GM10248 (cell line): Measurements from ENCODE around the gene LILRB2.

ENCODE experiments used
- CTCF ChIA-PET: fragments of 300-600 bp; sonication (Branson Sonifier 250); formaldehyde crosslinking; extraction: SDS; loops from one replicate; lab custom pipeline; 2021; ENCODE audit warnings: antibody characterized with exemption; lab: Yijun Ruan, JAX
- POLR2A ChIA-PET: fragments of 350-650 bp; sonication (Branson Sonifier 250); formaldehyde crosslinking; extraction: SDS; loops from one replicate; lab custom pipeline; 2020; ENCODE audit warnings: antibody characterized with exemption; lab: Yijun Ruan, JAX
- DNase-seq: peaks from one replicate; pipeline ENCODE4 v3.0.0; 2012; ENCODE audit errors: extremely low spot score
- TF ChIP-seq, protein P1 (sequence below): IDR thresholded peaks from 2 replicates; pipeline ENCODE4 v1.5.1; 2012; ENCODE audit warnings: mild to moderate bottlenecking, low read depth; ENCODE audit errors: extremely low read depth, missing control alignments, control extremely low read depth

LILRB2 gene

DNA sequence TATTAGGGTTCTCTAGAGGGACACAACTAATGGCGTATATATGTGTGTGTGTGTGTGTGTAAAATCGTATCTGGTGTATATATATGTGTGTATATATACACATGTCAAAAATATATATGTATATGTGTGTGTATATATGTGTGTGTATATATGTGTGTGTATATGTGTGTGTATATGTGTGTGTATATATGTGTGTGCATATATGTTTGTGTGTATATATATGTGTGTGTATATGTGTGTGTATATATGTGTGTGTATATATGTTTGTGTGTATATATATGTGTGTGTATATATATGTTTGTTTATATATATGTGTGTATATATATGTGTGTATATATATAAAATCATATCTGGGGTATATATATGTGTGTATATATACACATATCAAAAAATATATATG lies 18.4 kb downstream of the LILRB2 start:
- TF ChIP-seq, protein P1, sequence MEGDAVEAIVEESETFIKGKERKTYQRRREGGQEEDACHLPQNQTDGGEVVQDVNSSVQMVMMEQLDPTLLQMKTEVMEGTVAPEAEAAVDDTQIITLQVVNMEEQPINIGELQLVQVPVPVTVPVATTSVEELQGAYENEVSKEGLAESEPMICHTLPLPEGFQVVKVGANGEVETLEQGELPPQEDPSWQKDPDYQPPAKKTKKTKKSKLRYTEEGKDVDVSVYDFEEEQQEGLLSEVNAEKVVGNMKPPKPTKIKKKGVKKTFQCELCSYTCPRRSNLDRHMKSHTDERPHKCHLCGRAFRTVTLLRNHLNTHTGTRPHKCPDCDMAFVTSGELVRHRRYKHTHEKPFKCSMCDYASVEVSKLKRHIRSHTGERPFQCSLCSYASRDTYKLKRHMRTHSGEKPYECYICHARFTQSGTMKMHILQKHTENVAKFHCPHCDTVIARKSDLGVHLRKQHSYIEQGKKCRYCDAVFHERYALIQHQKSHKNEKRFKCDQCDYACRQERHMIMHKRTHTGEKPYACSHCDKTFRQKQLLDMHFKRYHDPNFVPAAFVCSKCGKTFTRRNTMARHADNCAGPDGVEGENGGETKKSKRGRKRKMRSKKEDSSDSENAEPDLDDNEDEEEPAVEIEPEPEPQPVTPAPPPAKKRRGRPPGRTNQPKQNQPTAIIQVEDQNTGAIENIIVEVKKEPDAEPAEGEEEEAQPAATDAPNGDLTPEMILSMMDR, result no peak
- POLR2A ChIA-PET, result no interaction called here

DNA sequence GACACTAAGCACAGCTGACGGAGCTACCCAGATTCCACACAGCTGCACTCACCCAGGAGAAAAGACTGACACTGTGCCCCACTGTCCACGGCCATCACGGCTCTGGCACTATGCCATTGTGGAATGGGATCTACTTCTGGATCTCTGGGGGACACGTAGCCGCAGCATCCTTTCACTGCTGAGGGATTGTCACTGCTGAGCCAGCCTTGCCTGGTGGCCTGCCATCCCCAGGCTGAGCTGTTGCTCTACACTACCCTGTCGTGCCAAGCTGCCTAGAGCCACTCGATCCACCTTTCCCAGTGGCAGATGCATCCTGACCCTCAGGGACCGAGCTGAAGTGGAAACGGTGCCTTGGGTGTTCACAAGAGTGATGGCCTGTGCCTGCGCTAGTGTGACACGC lies 18.8 kb downstream of the LILRB2 start:
- DNase-seq, result no peak
- POLR2A ChIA-PET, result no interaction called here
- CTCF ChIA-PET, result no interaction called here
- TF ChIP-seq, protein P1, result no peak

More for the DNA sequence above, 18.4 kb downstream of the LILRB2 start:
- no peak for DNase-seq
- CTCF ChIA-PET, result no interaction called here

DNA sequence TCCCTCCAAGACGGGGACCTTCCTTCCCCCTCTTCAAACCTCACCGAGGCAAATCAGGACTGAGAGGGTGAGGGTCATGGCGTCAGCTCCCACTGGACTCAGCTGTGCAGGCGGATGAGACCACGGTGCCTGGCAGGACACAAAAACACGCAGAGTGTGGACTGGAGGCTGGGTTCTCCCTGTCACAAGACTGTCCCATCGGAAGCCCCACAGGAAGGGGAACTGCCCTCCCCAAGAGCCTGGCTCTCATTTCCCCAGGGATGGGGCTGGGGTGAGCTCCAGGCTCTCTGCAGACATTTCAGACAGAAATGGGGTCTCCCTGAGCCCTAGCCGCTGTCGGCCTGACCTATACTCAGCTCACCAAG lies 23.8 kb downstream of the LILRB2 start, which contains the start of gene LILRB5:
TSS of gene LILRB5 (minus strand) at position 158 of the 365 bp plus-strand sequence. CDS start at position 78, 80 bp downstream.
- no peak for DNase-seq
- ChIA-PET CTCF (interaction anchor here (2.8 to 3.4 kb wide), 2 partner anchors 9 to 12 kb away, joined by 12 to 20 read pairs; no protein-coding TSS in a partner anchor), POLR2A (no interaction called here)
- TF ChIP-seq, protein P1, result no peak

DNA sequence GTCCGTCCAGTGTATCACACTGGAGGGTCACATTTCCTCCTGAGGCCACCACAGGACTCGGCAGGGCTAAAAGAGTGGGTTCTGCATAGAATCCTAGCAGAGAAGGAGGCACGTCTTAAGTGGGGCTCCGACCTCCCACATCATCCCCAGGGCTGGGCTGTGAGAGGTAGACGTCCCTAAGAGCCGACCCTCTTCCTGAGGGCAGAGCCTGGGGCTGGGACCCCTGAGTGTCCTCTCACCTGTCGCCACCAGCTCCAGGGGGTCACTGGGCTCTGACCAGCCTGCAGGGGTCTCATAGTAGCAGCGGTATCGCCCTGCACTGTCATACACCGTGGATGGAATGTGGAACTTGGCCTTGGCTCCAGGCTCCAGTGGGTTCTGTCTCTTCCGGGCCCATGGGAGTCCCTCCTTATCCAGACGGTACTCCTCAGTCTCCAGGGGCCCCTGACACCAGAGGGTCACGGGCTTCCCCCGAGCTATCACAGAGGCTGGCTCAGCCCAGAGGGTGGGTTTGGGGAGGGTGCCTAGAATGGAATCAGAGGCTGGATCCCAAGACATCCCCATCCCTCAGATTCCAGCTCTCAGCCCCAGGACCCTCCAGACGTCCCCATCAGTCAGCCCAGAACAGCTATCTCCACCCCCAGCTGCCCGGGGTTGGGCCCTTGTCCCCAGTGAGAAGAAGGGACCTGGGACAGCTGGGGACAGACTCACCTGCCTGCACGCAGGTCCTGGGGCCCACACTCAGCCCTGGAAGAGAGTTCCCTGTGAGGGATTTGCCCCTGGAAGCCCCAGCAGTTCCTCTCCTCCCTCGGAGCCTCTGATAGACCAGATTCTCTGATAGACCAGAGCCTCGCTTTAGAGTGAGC lies 24.4 kb downstream of the LILRB2 start:
- DNase-seq, result no peak
- POLR2A ChIA-PET, result no interaction called here
- CTCF ChIA-PET, result interaction anchor here (2.8 to 3.4 kb wide), 2 partner anchors 10 to 12 kb away, joined by 12 to 20 read pairs; no protein-coding TSS in a partner anchor
- TF ChIP-seq, protein P1, result no peak

DNA sequence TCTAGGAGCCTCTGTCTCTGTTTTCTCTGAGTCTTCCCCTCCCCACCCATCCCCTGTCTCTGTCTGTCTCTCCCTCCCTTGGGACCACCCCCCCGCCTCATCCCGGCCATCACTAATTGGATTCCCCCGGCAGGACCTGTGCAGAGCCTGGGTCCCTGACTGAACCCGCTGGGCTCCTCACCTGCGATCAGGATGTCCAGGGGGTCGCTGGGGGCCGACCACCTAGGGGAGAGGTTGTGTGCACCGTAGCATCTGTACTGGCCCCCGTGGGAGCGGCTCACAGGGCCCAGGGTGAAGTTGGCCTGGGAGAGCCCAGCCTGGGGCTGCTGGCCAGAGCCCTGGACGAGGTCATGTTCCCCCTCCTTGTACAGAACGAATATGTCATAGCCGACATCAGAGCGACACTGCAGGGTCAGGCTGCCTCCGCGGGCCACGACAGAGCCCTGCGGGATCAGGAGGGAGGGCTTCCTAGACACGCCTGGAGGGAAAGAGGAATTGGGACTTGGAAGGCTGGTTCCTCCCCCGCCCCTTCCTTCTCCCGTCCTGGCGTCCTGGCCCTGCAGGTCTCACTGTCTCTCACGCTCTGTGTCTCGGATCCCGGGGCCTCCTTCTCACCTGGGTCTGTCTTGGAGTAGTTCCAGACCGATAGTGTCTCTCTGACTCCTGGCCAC lies 25.7 kb downstream of the LILRB2 start:
- ChIA-PET POLR2A (no interaction called here), CTCF (interaction anchor here (2.8 kb wide), 1 partner anchor 11 kb away, joined by 20 read pairs; no protein-coding TSS in a partner anchor)
- TF ChIP-seq, protein P1, result no peak
- DNase-seq, result no peak

DNA sequence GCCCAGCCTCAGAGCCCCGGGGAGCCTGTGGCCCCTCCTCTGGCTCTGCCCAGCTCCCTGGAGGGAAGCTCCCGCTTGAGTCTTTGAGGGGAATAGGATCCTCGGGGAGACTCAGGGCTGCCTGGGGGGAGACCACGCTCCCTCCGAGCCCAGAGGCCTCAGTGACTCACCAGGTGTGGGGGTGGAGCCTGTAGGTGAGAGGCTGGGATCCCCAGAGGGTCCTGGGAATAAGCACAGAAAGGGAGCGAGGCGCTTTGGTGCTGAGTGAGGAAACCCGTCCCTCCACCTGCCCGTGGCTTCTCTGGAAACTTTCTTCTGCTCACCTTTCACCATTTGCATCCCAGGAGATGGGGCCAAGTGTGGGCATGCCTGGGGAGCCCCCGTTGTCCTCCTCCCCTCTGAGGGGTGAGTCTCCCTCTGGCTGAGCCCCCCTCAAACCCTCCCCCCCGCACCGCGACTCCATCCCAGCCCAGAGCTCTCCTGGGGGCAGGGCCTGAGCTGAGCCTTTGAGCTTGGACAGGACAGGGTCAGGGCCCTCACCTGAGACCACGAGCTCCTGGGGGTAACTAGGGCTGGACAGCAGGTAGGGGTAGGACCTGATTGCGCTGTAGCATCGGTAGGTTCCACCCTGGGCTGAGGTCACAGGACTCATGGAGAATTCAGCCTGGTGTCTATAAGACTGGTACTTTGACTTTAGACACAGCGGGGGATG lies 26.6 kb downstream of the LILRB2 start:
- no peak for DNase-seq
- POLR2A ChIA-PET, result no interaction called here
- CTCF ChIA-PET, result interaction anchor here (1.1 kb wide), 1 partner anchor 12 kb away, joined by 7 read pairs; no protein-coding TSS in a partner anchor
- TF ChIP-seq, protein P1, result no peak
